SK-N-SH (cell line): ENCODE results near the gene RPS6KA2.

Experiments used
- CHD2 ChIP-seq: fragments of 150-350 bp; IDR thresholded peaks from 2 replicates; pipeline ENCODE4 v1.6.1; 2018; ENCODE audit warnings: low read length; ENCODE audit not compliant: partially characterized antibody
- SMC3 ChIP-seq: IDR thresholded peaks from 2 replicates; pipeline ENCODE4 v1.6.1; 2012; ENCODE audit warnings: low read depth, low read length, improper control_type of control experiment

DNA sequence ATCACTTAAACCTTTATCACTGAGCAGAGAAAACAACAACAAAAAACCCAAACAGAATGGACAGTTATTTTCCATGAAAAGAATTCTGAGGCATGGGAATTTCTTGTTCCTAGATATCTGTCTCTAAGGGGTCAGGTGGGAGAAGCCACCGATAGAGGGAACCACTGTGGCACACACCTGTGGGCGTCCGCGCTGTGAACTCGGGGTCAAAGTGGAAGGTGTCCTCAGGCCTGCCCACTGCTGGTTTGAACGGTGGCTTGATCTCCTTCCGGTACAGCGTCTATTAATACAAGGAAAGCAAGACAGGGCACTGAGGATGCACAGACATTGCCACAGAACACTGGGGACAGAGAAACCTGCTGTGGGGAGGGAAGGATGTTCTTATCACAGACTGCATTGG is 167.8 kb downstream of the RPS6KA2 start:
- TF ChIP-seq SMC3 (no peak), CHD2 (no peak)
